ENCODE data around the gene TMEM184A. TPM values are rescaled to one million over a fixed set of nuclear protein-coding genes. Genes with fewer than 3 reads are reported as not detected.

TMEM184A gene
- total RNA-seq, 4 donors from 2014 or later, result 0.29 to 2.8 (median 0.64) TPM; not detected in 1

DNA sequence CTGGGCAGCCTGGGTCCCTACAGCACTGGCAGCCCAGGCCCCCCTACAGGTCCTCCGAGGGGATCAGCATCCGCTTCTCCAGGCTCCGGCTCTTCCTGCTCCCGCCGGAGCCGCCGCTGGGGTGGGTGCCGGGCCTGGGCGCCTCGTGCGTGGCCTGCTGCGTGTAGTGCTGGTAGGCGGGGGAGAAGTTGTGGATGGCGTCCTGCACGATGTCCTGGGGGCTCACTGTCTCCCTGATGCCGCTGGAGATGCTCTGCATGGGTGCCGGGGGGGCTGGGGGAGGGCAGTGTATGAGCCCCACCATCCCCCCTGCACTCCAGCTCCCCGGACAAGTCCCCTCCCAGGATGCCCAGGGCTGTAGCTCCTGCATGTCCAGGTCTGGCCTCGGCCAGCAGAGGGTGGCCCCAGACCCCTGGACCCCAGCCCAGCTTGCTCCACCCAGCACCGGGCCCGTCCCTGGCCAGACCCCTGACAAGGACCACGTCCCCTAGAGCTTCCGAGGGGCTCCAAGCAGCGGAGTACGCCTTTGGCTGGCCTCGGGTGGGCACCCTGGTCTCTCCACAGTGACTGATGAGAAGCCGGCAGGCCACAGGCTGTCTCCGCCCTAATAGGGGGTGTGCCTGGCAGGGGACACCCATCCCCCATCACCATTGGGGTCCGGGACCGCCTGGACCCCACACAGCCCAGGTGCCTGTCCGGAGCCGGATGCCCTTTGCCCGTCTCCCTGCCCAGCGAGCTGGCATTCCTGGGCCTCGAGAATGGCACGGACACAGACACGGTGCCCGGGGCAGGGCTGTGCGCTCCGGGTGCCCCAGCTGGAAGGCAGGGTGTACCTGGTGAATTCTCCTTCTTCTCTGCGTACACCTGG is 8.9 kb downstream of the TMEM184A start:
- Histone ChIP-seq H3K9me3 (no peaks in the 10 kb centered on the region), H3K4me3 (no peak overlapping the region), H3K27ac (no peak overlapping the region), H3K27me3 (no peaks in the 10 kb centered on the region), H3K36me3 (no peaks in the 10 kb centered on the region), H3K4me1 (no peaks in the 10 kb centered on the region)
- no peak for TF ChIP-seq POLR2A (IDR thresholded peaks at IDR 0.05)
- TF ChIP-seq CTCF (IDR thresholded peaks at IDR 0.05), result no peak
- intact Hi-C loops (cut with DNase I; ENCODE audit: low total_unique reads), result no loop called here
- no peak for DNase-seq

DNA sequence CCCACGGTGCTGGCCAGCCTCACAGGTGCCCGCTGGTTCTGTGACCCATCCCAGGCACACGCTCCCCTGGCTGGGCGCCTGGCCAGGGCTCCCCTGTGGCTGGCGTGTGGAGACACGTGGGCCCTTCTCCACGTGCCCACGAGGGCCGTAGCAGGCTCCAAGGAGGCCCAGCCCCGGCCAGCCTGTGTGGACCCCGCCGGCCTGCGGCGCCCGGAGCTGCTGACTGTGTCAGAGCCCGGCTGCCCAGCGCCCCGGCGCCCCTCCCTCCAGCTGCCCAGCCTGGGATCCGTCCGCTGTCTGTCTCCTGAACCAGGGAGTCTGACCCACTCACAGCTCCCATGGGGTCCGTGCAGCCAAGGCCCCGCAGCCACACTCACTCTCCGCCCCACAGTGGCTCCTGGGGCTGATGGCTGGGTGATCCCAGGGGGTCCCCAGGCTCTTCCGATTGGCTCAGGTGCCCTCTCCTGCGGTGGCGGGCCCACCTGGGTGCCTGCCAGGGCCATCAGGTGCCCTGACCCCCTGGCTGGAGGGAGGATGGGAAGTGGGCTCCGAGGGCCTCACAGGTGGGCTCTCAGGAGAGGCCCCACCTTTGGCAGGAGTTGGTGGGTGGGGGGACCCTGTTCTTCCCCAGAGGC is 9.6 kb downstream of the TMEM184A start:
- H3K27ac ChIP-seq, result no peak overlapping the region
- no peaks in the 10 kb centered on the region for H3K27me3 ChIP-seq
- intact Hi-C loops (cut with DNase I; ENCODE audit: low total_unique reads), result no loop called here
- no peaks in the 10 kb centered on the region for H3K36me3 ChIP-seq
- H3K4me1 ChIP-seq, result no peaks in the 10 kb centered on the region
- TF ChIP-seq POLR2A (IDR thresholded peaks at IDR 0.05) (no peak), CTCF (IDR thresholded peaks at IDR 0.05) (no peak)
- DNase-seq, result no peak
- no peaks in the 10 kb centered on the region for H3K9me3 ChIP-seq
- no peak overlapping the region for H3K4me3 ChIP-seq

- TF ChIP-seq POLR2A (IDR thresholded peaks at IDR 0.05), result no peak
- no peak for TF ChIP-seq CTCF (IDR thresholded peaks at IDR 0.05)
- Histone ChIP-seq H3K9me3 (no peaks in the 10 kb centered on the region), H3K27me3 (no peaks in the 10 kb centered on the region), H3K36me3 (no peaks in the 10 kb centered on the region), H3K27ac (no peak overlapping the region), H3K4me1 (no peaks in the 10 kb centered on the region), H3K4me3 (no peak overlapping the region)
- DNase-seq, result no peak
- intact Hi-C loops (cut with DNase I; ENCODE audit: low total_unique reads), result no loop called here
Observed at GRCh38 chr7:1545417-1546246, 10.4 kb downstream of the TMEM184A start.

DNA sequence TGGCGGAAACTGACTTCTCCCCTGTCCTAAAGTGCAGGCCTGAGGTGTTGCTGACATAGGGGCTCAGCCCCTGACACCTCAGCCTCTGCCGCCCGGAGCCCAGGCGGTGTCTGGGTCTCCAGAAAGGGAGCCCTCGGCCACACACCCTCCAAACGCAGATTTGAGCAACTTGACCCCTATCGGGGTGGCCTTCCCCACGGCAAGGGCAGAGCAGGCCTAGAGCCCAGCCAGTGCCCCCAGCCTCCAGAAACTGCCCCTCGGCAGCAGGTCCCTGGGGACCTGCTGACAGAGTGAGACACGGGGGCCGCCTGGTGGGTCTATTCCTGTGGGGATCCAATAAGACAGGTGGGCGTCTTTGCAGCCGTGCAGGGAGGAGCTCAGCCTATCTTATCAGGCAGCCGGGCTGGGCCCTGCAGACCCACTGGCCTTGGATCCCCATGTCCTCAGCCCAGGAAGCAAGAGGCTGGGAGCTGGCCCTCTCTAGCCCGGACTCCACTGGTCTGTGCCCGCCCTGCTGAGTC is 11.0 kb downstream of the TMEM184A start:
- no peak overlapping the region for H3K4me3 ChIP-seq
- no peak for TF ChIP-seq POLR2A (IDR thresholded peaks at IDR 0.05)
- TF ChIP-seq CTCF (IDR thresholded peaks at IDR 0.05), result no peak
- H3K27ac ChIP-seq, result no peak overlapping the region
- no peaks in the 10 kb centered on the region for H3K27me3 ChIP-seq
- intact Hi-C loops (cut with DNase I; ENCODE audit: low total_unique reads), result no loop called here
- no peak for DNase-seq
- H3K36me3 ChIP-seq, result no peaks in the 10 kb centered on the region
- H3K9me3 ChIP-seq, result no peaks in the 10 kb centered on the region
- H3K4me1 ChIP-seq, result no peaks in the 10 kb centered on the region

Measured in uterus (tissue), 4 donors.